ENCODE data around the gene HTRA1.

HTRA1 gene

GRCh38 chr10:122550427-122550826 is 89.1 kb downstream of the HTRA1 start:
- no peak for DNase-seq

- no peak for DNase-seq
Observed at GRCh38 chr10:122550983-122551382, 89.6 kb downstream of the HTRA1 start.

- DNase-seq, result peak in 11 of 56 donors; percentile 2 to 30 (median 10)
Observed at GRCh38 chr10:122551450-122551849, 90.1 kb downstream of the HTRA1 start.

- no peak for DNase-seq
Observed at GRCh38 chr10:122553341-122553740, 92.0 kb downstream of the HTRA1 start.

- no peak for DNase-seq
Observed at GRCh38 chr10:122554131-122555036, 93.0 kb downstream of the HTRA1 start.

GRCh38 chr10:122555442-122555841 is 94.1 kb downstream of the HTRA1 start:
- peak in 1 of 56 donors; percentile 6 for DNase-seq

GRCh38 chr10:122557516-122557915 is 96.2 kb downstream of the HTRA1 start:
- no peak for DNase-seq

GRCh38 chr10:122558452-122558851 is 97.1 kb downstream of the HTRA1 start:
- no peak for DNase-seq

- DNase-seq, result no peak
Observed at GRCh38 chr10:122559228-122559627, 97.9 kb downstream of the HTRA1 start.

GRCh38 chr10:122560279-122560804 is 99.0 kb downstream of the HTRA1 start, which contains the start of gene DMBT1:
DMBT1 (plus strand) TSS chr10:122560754; CDS start chr10:122560771, 17 bp downstream.
- DNase-seq, result no peak

GRCh38 chr10:122561212-122561611 is 99.9 kb downstream of the HTRA1 start:
- no peak for DNase-seq

- no peak for DNase-seq
Observed at GRCh38 chr10:122561792-122562191, 100.4 kb downstream of the HTRA1 start.

Measured in amygdala (tissue), 56 donors.